Measurements from ENCODE around the gene ARHGDIA.

ARHGDIA gene

GRCh38 chr17:81863833-81864768 is 7.0 kb downstream of the ARHGDIA start:
- DNase-seq (ENCODE audit: low read depth): no peak

- no peak for DNase-seq (ENCODE audit: low read depth)
Measured at GRCh38 chr17:81863123-81863675, 7.9 kb downstream of the ARHGDIA start.

DNA sequence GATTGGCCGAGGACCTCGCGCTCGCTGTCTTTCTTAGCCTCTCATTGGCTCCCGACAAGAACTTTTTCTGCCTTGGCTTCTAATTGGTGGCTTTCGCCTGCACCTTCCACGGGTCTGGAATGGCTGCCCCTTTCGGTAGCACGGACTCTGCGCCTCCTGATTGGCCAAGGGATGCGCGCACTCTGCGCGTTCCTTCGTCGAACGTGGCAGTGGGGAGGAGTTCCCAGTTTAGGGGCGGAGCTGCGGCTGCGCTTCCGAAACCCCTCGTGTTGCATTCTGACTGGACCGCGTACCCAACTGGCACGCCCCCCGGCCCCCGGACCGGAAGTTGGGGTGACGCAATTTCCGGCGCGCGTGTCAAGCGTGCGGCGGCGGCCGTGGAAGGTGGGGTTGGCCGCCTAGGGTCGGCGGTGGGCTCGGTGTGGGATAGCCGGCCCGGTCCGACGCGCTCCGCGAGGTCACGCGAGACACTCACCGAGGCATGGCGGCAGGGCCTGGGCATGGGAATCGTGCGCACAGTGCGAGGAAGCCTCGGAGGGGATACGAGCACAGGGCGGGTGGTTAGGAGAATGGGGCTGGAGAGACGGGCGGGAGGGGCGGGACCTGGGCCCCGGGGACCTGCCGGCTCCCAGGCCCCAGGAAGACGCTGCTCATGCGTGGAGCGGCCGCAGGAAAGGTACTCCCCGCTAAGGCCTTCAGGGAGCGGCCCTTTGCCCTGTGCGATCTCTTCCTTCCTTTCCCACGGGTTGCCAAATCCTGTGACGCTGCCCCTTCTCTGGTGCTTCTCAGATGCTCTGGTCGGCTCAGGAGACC is 10.2 kb downstream of the ARHGDIA start:
- DNase-seq (ENCODE audit: low read depth): peak; percentile 96

DNA sequence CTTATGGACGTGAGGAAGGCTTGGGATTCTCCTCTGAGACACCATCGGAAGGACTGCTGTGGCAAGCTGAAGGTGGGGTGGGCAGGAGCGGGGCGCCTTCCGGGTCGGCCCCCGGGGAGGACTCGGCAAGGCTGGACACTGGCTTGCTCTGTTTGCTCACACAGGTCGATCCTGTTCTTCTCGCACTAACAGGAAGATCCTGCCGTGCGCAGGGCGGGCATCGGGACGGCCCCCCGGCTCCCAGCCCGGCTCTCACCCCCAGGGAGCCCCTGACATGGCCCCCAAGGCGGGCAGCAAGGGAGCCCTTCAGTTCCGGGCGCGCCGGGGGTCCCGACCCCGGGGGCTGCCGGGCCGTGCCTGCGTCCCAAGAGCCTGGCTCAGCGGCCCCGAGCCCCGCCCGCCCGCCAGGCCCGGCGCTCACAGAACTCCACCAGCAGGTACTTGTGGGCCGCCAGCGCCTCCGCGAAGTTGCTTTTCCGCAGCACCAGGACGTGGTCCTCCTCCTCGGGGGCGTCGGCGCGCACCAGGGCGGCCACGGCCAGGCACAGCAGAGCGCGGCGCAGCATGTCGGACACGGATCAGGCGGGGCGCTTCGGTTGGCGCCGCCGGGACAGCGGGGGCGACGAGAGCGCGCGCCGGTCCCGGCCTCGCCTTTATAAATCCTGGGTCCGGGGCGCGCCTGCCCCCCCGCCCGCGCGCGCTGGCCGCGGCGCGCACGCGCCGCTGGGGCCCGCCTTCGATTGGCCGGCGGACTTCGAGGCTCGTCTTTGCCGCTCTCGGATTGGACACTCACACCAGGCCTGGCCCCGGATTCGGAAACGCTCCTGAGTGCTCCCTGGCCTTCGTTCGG is 11.0 kb downstream of the ARHGDIA start, which contains the start of gene P4HB:
Gene P4HB, minus strand, starts transcription at position 630 of the 850 bp plus-strand sequence. Its CDS starts 64 bp downstream, at position 566.
- DNase-seq (ENCODE audit: low read depth): no peak

DNA sequence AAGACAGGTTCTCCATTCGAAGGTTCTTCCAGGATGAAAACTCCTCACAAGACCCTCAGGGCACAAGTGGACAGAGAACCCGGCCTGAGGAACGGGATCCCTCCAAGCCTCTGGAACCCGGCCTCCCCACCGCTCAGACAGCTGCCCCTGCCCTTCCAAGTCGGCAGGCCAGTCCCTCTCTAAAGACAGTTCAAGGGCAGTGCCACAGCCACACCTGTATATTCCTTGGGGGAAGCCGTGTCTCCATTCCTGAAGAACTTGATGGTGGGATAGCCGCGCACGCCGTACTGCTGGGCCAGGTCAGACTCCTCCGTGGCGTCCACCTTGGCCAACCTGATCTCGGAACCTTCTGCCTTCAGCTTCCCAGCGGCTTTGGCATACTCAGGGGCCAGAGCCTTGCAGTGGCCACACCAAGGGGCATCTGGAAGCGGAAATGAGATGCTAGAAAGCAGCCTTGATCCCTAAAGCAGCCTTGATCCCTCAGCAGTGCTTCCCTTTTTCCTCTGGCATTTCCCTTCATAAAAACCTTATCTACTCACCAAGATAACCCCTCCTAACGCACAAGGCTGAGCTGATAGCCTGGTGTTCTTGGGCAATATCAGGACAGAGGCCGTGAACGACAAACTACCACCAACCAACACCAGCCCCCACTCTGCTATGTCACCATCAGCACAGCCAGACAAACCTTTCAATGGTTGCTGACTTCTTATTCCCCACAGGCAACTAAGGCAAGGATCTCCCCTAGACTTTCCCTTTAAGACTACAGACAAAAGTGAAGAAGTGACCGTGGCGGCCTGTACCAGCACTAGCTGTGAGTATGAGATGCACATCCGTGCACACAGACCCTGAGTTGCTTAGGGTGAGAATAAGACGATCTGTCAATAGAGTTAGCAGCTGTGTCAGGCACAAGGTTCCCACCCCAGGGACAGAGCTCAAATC is 11.9 kb downstream of the ARHGDIA start:
- DNase-seq (ENCODE audit: low read depth): no peak

- no peak for DNase-seq (ENCODE audit: low read depth)
Measured at GRCh38 chr17:81858170-81858966, 12.8 kb downstream of the ARHGDIA start.

DNA sequence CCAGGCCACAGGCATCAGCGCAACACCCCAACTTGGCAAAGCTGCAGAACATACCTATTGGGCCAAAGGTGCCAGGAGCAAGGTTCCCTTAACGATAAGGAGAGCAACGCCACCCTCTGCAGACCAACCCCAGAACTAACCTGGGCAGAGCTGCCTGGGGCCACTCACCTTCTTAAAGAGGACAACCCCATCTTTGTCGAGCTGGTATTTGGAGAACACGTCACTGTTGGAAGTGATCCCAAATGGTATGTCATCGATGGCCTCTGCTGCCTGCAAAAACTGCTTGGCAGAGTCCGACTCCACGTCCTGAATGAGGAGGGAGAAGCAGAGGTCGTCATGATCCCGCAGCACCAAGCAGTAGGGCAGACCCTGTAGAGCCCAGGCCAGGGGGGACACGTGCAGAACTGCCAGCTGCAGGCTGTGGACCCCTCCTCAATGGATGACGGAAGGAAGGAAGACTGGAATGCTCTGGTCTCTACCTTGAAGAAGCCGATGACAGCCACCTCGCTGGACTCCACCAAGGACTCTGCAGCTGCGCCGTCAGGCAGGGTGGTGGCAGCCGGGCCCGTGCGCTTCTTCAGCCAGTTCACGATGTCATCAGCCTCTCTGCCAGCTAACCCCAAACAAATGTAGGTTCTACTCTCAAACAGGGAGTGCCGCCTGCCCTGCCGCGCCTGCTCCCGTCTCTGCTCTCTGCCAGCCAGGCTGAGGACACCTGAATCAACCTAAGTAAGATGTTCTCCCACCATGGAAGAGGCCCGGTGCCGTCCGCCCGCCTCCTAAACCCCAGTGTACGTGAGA is 16.0 kb downstream of the ARHGDIA start:
- no peak for DNase-seq (ENCODE audit: low read depth)

- no peak for DNase-seq (ENCODE audit: low read depth)
Measured at GRCh38 chr17:81852237-81852636, 18.9 kb downstream of the ARHGDIA start.

- no peak for DNase-seq (ENCODE audit: low read depth)
Measured at GRCh38 chr17:81851423-81851822, 19.7 kb downstream of the ARHGDIA start.

DNA sequence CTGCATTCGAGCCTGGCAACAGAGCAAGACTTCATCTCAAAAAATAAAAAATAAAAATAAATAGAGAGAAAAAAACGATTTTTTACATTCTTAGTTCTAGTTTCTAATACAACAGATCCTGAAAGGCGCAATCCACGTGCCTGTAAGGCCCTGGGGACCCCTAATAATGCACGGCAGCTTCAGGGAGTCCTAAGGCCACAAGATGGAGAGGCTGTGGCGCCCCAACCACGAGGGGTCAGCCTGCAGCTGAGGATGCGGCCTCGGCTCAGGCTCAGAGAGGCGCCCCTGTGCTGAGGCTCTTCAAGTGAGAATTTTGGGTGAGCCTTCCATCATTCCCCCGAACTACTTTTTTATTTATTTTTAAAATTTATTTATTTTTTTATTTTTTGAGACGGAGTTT is 21.7 kb downstream of the ARHGDIA start:
- no peak for DNase-seq (ENCODE audit: low read depth)

DNA sequence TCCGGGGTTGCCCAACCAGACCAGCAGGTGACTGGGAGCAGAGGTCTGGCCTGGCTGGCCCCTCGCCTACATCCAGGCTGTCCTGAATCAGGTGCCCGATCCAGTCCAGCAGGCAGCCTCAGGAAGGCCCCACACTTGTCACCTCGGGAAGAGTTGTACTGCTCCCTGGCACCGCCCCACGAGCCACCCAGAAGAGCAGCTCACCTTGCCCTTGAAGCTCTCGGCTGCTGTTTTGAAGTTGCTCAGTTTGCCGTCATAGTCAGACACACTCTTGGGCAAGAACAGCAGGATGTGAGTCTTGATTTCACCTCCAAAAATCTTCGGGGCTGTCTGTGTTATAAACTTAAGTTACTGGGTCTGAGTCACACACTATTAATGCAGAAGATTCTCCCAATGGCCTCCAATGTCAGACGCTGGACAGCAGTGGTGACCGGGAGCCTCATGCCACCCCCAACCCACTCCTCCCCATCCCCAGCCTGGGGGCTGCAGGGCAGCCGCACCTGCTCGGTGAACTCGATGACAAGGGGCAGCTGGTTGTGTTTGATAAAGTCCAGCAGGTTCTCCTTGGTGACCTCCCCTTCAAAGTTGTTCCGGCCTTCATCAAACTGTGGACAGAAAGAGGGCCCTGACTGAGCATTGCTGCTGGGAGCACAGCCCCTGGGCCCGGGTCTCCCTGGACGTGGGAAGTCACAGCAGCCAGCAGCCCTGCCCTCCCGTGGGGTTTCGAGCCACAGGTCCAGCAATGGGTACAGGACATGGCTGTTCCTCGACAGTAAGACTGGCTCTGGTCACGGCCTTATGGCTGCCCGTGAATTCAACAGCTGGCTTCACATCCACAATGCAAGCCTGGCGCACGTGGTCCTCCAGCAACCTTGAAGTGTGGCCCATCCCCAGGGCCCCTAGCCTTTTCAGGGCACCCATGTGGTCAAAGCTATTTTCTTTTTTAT is 24.1 kb downstream of the ARHGDIA start:
- no peak for DNase-seq (ENCODE audit: low read depth)

- DNase-seq (ENCODE audit: low read depth): no peak
Measured at GRCh38 chr17:81845881-81846742, 25.0 kb downstream of the ARHGDIA start.

GRCh38 chr17:81845361-81845760 is 25.8 kb downstream of the ARHGDIA start:
- DNase-seq (ENCODE audit: low read depth): no peak

- no peak for DNase-seq (ENCODE audit: low read depth)
Measured at GRCh38 chr17:81844887-81845286, 26.2 kb downstream of the ARHGDIA start.

- DNase-seq (ENCODE audit: low read depth): no peak
Measured at GRCh38 chr17:81844327-81844851, 26.7 kb downstream of the ARHGDIA start.

GRCh38 chr17:81843713-81844326 is 27.3 kb downstream of the ARHGDIA start:
- DNase-seq (ENCODE audit: low read depth): no peak
